ENCODE results near the gene CDON. TPM values are rescaled to one million over a fixed set of nuclear protein-coding genes. Genes with fewer than 3 reads are reported as not detected.

Gene CDON
- total RNA-seq, 2 donors from 2014 or later = 5.6 to 7.3 TPM

GRCh38 chr11:125938418-125938817 lies 124.2 kb downstream of the CDON start:
- Histone ChIP-seq H3K9me3 (no peaks in the 10 kb centered on the region), H3K36me3 (replicated peaks in 1 of 2; ENCODE audit: insufficient read depth in 1 of 2, low read depth in 2 of 2) (no peaks in the 10 kb centered on the region), H3K27me3 (no peaks in the 10 kb centered on the region), H3K4me3 (no peak overlapping the region), H3K4me1 (peaks cover 6% of the 10 kb centered on the region), H3K27ac (no peak overlapping the region)
- ATAC-seq (no peak), DNase-seq (no peak)
- intact Hi-C loops (cut with DNase I) = no loop called here
- 74 to 81% methylated on average over 5 of the region's 5 CpGs for WGBS, 2 donors
- TF ChIP-seq CTCF (IDR thresholded peaks at IDR 0.05) = no peak
- no peak for TF ChIP-seq POLR2A (IDR thresholded peaks at IDR 0.05)

GRCh38 chr11:125935618-125936199 lies 127.0 kb downstream of the CDON start:
- H3K4me1 ChIP-seq = peaks cover 6% of the 10 kb centered on the region
- DNase-seq = no peak
- TF ChIP-seq CTCF (IDR thresholded peaks at IDR 0.05) (no peak), POLR2A (IDR thresholded peaks at IDR 0.05) (no peak)
- intact Hi-C loops (cut with DNase I) = no loop called here
- no peak for ATAC-seq
- no peak overlapping the region for H3K27ac ChIP-seq
- H3K9me3 ChIP-seq = no peaks in the 10 kb centered on the region
- WGBS, 2 donors = 84 to 87% methylated on average over 12 of the region's 12 CpGs
- H3K36me3 ChIP-seq (replicated peaks in 1 of 2; ENCODE audit: insufficient read depth in 1 of 2, low read depth in 2 of 2) = no peaks in the 10 kb centered on the region
- H3K27me3 ChIP-seq = no peaks in the 10 kb centered on the region
- no peak overlapping the region for H3K4me3 ChIP-seq

GRCh38 chr11:125935056-125935455 lies 127.6 kb downstream of the CDON start:
- ATAC-seq = no peak
- intact Hi-C loops (cut with DNase I) = no loop called here

GRCh38 chr11:125934473-125934872 lies 128.2 kb downstream of the CDON start:
- Histone ChIP-seq H3K4me3 (no peak overlapping the region), H3K36me3 (replicated peaks in 1 of 2; ENCODE audit: insufficient read depth in 1 of 2, low read depth in 2 of 2) (no peaks in the 10 kb centered on the region), H3K4me1 (peaks cover 6% of the 10 kb centered on the region), H3K9me3 (no peaks in the 10 kb centered on the region), H3K27me3 (peaks cover 0 to 4% of the 10 kb centered on the region in 2 donors), H3K27ac (no peak overlapping the region)
- TF ChIP-seq CTCF (IDR thresholded peaks at IDR 0.05) (no peak), POLR2A (IDR thresholded peaks at IDR 0.05) (no peak)
- WGBS, 2 donors = 65 to 80% methylated on average over 8 of the region's 8 CpGs
- ATAC-seq (no peak), DNase-seq (no peak)
- intact Hi-C loops (cut with DNase I) = no loop called here

More at GRCh38 chr11:125935056-125935455, 127.6 kb downstream of the CDON start:
- H3K9me3 ChIP-seq = no peaks in the 10 kb centered on the region
- no peak overlapping the region for H3K4me3 ChIP-seq
- no peak for DNase-seq
- WGBS, 2 donors = 88 to 95% methylated on average over 2 of the region's 2 CpGs
- no peaks in the 10 kb centered on the region for H3K27me3 ChIP-seq
- H3K4me1 ChIP-seq = peaks cover 6% of the 10 kb centered on the region
- H3K27ac ChIP-seq = no peak overlapping the region
- TF ChIP-seq POLR2A (IDR thresholded peaks at IDR 0.05) (no peak), CTCF (IDR thresholded peaks at IDR 0.05) (no peak)
- H3K36me3 ChIP-seq (replicated peaks in 1 of 2; ENCODE audit: insufficient read depth in 1 of 2, low read depth in 2 of 2) = no peaks in the 10 kb centered on the region

Measured in body of pancreas (tissue), 4 donors.